ELR (cell line): ENCODE measurements around the gene DLX5.

Experiments
- DNase-seq: peaks from one replicate; pipeline ENCODE4 v3.0.0-alpha.2; 2015; ENCODE audit warnings: low read depth

The DLX5 gene

DNA sequence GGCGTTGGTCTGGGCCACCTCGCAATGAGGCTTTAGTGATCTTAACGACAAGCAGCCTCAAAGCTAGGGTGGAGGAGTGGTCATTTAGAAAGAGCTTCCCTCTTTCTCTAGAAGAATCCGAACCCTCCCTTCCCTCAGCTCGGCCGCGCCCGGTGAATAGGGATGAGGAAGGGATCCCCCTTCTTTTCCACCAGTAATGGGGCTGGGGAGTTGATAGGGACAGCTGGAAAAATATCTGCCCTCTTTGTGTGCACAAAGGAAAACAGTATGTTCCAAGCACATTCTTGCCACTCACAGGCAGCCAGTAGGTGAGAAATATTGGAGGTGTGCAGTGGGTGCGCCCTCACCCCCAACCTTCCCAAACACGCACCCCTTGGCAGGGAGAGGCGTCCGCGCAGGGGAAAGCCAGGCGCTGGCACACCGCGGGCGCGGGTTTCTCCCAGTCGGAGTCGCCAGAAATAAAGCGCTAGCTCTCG, 6.5 kb downstream of the DLX5 start:
- no peak for DNase-seq

- no peak for DNase-seq
These were observed 7.2 kb downstream of the DLX5 start for GRCh38 chr7:97017192-97018125.

- no peak for DNase-seq
These were observed 8.0 kb downstream of the DLX5 start for GRCh38 chr7:97016381-97017191.

GRCh38 chr7:97015756-97016380, 8.8 kb downstream of the DLX5 start:
- DNase-seq, result no peak

DNA sequence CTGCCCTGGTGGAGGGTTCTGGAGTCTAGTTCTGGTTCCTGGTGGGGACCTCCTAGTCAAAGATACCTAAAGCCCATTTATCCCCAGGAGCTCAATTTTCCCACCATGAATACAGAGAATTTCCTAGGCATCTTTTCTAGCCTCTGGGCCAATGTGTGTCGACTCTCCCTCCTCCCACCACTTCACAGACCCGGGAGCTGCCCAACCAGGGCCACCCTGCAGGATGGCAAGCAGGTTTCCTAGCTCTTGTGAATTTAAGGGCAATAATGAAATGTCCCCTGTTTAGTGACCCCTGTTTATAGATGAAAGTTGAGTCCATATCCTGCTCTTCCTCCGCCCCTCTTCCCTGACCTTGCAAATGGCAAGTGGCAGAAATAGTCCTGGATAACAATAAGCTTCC, 9.4 kb downstream of the DLX5 start:
- DNase-seq, result no peak

GRCh38 chr7:97014145-97014750, 10.4 kb downstream of the DLX5 start:
- no peak for DNase-seq

- DNase-seq, result no peak
These were observed 10.8 kb downstream of the DLX5 start for GRCh38 chr7:97013845-97014134.

DNA sequence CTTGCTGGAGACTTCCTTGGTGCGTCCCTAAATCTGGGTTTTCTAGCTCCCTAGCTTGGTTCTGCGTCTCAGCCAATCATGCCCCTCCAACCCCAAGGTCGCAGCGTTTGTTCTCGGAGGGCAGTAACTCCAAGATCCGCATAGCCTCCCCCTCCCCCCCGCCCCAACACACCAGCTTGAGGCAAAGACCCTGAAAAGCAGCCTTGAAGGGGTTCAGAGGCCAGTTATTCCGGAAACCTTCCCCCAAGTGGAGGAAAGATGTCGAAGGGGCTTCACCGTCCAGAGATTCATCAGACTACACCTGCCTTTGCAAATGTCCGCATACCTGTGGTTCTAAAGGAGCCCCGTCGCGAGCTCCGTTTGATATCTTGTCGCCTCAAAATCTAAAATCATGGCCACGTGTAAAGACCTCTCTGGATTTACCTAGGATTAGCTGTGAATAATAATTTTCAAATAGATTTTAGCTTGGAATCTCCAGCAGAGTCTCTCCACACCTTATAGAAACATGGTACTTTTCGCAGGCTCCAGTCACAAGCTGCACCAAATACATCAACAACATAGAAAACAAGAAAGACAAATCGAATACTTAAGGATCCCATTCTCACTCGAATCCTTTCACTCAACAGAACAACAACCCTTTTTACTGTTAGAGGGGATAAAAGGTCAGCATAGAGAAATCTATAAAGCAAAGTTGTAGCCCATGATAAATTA, 11.3 kb downstream of the DLX5 start:
- DNase-seq, result no peak

- no peak for DNase-seq
These were observed 12.1 kb downstream of the DLX5 start for GRCh38 chr7:97012365-97013133.

GRCh38 chr7:97011536-97012364, 12.9 kb downstream of the DLX5 start:
- DNase-seq, result no peak

DNA sequence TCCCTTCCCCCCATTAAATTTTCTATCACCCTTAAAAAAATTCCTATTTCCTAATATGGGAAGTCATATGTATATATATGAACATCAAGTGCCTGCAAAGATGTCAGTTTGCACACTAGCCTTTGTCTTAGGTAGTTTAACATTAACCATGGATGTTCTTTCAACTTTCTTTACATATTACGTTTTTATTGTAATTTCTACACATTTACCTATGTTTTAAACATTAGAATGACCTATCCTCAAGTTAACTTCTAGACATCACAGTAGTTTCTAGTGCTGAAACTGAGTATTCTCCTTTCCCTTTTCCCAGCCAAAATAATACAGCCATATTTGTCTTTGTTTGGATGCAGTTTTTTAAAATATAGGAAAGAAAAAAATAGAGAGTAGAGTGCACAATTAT, 13.5 kb downstream of the DLX5 start:
- DNase-seq, result no peak

DNA sequence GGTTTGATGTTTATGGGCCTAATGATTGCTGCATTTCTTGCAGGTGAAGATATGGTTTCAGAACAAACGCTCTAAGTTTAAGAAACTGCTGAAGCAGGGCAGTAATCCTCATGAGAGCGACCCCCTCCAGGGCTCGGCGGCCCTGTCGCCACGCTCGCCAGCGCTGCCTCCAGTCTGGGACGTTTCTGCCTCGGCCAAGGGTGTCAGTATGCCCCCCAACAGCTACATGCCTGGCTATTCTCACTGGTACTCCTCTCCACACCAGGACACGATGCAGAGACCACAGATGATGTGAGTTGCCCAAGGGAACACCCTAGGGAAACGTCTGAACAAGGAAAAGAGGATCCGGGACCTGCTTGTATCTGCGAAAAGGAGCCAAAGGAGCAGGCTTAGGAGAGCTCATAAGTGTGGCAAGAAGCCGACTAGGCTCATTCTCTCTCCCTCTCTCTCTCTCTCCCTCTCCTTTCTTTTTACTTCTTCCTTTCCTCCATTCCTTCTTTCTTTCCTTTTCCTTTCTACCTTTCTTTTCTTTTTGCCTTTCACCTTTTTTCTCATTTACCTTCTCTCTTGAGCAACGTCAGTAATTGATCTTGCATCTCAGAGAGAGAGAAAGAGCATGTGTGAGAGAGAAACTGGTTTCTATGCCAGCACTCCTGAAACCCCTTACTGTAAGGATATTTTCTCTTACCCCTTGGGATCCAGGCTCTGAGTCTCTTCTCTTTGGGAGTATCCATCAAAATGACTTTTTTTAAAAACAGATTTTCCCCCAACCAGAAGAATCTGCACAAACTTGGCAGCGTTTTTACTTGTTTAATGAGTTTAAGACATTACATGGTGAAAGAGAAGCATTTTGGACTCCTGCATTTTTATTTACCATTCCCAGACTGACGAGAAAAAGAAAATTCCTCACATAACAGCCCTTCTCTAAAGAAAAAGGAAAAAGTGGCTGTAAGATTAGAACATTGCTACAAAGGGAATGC, 14.6 kb downstream of the DLX5 start:
- DNase-seq, result no peak

GRCh38 chr7:97008275-97008917, 16.2 kb downstream of the DLX5 start:
- DNase-seq, result no peak

DNA sequence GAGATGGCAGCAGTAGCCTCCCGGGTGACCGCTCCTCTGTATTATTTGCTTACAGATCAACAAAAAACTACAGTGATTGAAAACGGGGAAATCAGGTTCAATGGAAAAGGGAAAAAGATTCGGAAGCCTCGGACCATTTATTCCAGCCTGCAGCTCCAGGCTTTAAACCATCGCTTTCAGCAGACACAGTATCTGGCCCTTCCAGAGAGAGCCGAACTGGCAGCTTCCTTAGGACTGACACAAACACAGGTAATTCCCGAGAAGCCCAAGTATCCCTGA, 17.1 kb downstream of the DLX5 start:
- DNase-seq, result no peak

GRCh38 chr7:97006816-97007582, 17.6 kb downstream of the DLX5 start:
- DNase-seq, result no peak

GRCh38 chr7:97006055-97006815, 18.4 kb downstream of the DLX5 start:
- DNase-seq, result peak; percentile 9
